Panc1 (cell line): ENCODE measurements around the gene CD80.

Source experiments
- POLR2AphosphoS5 ChIP-seq: IDR thresholded peaks from 2 replicates; pipeline ENCODE4 v1.6.1; 2012; ENCODE audit warnings: mild to moderate bottlenecking, low read depth, low read length, moderate library complexity
- TCF7L2 ChIP-seq: IDR thresholded peaks from 2 replicates; pipeline ENCODE4 v1.6.1; 2011; ENCODE audit warnings: mild to moderate bottlenecking, low read depth, low read length, inconsistent platforms
- TF ChIP-seq, protein P1 (sequence below): fragments of 450-650 bp; IDR thresholded peaks from 2 replicates; pipeline ENCODE4 v1.5.1; 2017; ENCODE audit warnings: mild to moderate bottlenecking
- TF ChIP-seq, protein P2 (sequence below), 2 experiments: IDR thresholded peaks; 2 replicates each; pipeline ENCODE4 v1.6.1; 2011 to 2012; ENCODE audit warnings: low read depth in 2 of 2, control low read depth in 1 of 2, low read length in 1 of 2, mild to moderate bottlenecking in 1 of 2, moderate library complexity in 1 of 2; ENCODE audit not compliant: insufficient read depth in 1 of 2

DNA sequence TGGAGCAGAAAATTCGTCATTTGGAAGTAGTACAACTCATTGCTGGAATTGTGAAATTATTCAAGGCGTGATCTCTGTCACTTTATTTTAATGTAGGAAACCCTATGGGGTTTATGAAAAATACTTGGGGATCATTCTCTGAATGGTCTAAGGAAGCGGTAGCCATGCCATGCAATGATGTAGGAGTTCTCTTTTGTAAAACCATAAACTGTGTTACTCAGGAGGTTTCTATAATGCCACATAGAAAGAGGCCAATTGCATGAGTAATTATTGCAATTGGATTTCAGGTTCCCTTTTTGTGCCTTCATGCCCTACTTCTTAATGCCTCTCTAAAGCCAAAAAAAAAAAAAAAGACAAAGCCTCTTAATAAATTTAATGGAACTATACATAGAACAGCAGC is 66.6 kb downstream of the CD80 start:
- TF ChIP-seq, protein P1, sequence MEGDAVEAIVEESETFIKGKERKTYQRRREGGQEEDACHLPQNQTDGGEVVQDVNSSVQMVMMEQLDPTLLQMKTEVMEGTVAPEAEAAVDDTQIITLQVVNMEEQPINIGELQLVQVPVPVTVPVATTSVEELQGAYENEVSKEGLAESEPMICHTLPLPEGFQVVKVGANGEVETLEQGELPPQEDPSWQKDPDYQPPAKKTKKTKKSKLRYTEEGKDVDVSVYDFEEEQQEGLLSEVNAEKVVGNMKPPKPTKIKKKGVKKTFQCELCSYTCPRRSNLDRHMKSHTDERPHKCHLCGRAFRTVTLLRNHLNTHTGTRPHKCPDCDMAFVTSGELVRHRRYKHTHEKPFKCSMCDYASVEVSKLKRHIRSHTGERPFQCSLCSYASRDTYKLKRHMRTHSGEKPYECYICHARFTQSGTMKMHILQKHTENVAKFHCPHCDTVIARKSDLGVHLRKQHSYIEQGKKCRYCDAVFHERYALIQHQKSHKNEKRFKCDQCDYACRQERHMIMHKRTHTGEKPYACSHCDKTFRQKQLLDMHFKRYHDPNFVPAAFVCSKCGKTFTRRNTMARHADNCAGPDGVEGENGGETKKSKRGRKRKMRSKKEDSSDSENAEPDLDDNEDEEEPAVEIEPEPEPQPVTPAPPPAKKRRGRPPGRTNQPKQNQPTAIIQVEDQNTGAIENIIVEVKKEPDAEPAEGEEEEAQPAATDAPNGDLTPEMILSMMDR, result no peak
- no peak for TF ChIP-seq POLR2AphosphoS5
- TF ChIP-seq TCF7L2, result no peak
- TF ChIP-seq, protein P2, sequence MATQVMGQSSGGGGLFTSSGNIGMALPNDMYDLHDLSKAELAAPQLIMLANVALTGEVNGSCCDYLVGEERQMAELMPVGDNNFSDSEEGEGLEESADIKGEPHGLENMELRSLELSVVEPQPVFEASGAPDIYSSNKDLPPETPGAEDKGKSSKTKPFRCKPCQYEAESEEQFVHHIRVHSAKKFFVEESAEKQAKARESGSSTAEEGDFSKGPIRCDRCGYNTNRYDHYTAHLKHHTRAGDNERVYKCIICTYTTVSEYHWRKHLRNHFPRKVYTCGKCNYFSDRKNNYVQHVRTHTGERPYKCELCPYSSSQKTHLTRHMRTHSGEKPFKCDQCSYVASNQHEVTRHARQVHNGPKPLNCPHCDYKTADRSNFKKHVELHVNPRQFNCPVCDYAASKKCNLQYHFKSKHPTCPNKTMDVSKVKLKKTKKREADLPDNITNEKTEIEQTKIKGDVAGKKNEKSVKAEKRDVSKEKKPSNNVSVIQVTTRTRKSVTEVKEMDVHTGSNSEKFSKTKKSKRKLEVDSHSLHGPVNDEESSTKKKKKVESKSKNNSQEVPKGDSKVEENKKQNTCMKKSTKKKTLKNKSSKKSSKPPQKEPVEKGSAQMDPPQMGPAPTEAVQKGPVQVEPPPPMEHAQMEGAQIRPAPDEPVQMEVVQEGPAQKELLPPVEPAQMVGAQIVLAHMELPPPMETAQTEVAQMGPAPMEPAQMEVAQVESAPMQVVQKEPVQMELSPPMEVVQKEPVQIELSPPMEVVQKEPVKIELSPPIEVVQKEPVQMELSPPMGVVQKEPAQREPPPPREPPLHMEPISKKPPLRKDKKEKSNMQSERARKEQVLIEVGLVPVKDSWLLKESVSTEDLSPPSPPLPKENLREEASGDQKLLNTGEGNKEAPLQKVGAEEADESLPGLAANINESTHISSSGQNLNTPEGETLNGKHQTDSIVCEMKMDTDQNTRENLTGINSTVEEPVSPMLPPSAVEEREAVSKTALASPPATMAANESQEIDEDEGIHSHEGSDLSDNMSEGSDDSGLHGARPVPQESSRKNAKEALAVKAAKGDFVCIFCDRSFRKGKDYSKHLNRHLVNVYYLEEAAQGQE (IDR thresholded peaks at IDR 0.05; ENCODE audit: insufficient read depth in 1 of 2, low read depth in 2 of 2, low read length in 1 of 2), result no peak
